GM13976 (cell line): ENCODE data around the gene GBX1.

ENCODE experiments used
- DNase-seq: peaks from one replicate; pipeline ENCODE4 v3.0.0; 2012; ENCODE audit warnings: low spot score
- in situ Hi-C: fragments of 300-500 bp; cut with MboI; formaldehyde crosslinking; loops from one replicate; pipeline ENCODE4 v1.12.0; 2022; ENCODE audit warnings: low sequenced_read_pairs, mixed read lengths, inconsistent platforms; ENCODE audit not compliant: unreplicated experiment
- TF ChIP-seq, protein P1 (sequence below): IDR thresholded peaks from 2 replicates; pipeline ENCODE4 v1.5.1; 2012; ENCODE audit warnings: borderline replicate concordance, mild to moderate bottlenecking; ENCODE audit not compliant: insufficient read depth; ENCODE audit errors: extremely low read depth, missing control alignments, control extremely low read depth

Gene GBX1

DNA sequence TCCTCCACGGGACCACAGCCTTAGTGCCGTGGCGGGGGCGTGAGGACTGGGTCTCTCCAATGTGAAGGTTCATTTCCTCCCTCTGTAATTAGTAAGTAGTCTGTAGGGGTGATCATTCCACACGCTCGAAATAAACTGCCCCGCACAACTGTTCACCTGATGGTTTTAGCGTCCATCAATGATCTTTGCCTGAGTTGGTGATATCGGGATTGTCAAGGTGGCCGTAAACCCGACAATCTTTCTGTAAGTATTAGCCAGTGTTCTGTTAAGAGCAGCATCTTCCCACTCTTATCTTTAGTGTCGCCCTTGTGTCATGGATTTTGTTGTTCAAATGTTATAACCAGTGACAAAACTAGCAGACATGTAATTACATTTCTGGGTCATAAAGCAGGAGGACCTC lies 63.5 kb downstream of the GBX1 start:
- in situ Hi-C loops = no loop called here
- TF ChIP-seq, protein P1, sequence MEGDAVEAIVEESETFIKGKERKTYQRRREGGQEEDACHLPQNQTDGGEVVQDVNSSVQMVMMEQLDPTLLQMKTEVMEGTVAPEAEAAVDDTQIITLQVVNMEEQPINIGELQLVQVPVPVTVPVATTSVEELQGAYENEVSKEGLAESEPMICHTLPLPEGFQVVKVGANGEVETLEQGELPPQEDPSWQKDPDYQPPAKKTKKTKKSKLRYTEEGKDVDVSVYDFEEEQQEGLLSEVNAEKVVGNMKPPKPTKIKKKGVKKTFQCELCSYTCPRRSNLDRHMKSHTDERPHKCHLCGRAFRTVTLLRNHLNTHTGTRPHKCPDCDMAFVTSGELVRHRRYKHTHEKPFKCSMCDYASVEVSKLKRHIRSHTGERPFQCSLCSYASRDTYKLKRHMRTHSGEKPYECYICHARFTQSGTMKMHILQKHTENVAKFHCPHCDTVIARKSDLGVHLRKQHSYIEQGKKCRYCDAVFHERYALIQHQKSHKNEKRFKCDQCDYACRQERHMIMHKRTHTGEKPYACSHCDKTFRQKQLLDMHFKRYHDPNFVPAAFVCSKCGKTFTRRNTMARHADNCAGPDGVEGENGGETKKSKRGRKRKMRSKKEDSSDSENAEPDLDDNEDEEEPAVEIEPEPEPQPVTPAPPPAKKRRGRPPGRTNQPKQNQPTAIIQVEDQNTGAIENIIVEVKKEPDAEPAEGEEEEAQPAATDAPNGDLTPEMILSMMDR = no peak
- DNase-seq = no peak

DNA sequence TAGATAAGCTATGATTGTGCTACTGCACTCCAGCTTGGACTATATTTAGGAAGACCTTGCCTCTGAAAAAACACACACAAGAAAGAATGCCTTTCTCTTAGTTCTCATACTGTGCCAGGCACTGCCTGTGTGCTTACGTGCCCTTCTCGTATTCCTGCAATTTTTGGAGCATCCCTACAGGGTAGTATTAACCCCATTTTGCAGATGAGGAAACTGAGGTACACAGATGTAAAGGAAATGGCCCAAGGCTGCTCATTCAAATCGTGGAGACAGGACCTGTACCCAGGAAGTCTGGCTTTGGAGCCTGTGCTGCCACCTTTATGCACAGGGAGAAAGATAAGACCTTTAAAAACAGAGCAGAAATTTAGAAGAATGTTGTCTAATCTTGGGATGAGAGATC lies 64.5 kb downstream of the GBX1 start:
- TF ChIP-seq, protein P1 = no peak
- no peak for DNase-seq
- in situ Hi-C loops = no loop called here

DNA sequence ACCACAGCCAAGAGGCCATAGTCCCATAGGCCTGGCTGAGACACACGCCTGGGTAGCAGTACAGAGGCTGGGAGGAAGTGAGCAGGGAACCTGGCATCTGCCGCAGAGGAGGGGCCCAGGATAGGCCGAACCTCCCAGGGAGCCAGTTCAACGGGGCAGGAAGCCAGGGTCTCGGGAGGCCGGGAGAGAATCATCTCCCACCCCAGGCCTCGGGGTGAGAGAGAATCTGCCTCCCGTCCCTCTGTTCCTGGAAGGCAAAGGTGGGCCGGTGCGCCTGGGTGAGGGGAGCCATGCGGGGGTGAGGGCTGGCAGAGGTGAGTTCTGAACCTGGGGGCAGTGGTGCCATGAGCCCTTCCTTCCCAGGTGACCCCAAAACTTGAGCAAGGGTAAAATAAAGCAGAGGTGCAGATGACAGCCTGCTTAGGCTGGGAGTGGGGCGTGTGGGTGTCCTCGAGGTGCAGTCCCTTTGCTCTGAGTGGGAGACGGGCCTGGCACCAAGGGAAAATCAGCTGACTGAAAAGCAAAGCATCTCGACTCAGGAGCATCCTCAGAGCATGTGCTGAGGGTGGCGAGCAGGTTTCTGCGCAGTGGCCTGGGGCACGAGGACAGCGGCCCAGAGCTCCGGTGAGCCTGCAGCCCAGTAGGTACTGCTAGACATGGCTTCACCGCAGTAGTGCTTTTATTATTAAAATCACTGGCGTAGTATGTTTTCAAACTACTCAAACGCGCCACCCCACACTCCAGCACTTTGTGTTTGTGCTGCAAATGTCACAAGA lies 65.7 kb downstream of the GBX1 start:
- in situ Hi-C loops = no loop called here
- TF ChIP-seq, protein P1 = no peak
- DNase-seq = no peak

DNA sequence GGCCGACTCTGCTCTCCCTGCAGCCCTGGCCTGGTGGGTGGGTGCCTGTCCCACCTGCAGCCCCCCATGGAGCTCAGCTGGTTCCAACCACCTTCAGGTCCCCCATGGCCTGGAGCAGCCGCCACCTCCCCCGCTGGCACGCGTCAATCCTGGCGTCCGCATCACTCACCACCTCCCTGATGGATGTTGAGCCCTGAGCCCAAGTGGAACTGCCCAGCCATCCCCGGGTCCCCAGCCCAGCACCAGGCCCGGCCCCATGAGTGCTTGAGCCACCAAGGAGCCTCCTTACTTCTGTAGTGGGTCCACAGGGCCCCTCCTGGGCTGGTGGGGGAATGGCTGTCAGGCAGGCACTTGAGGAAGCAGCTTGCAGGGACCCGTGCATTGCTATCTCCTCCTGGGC lies 66.6 kb downstream of the GBX1 start:
- in situ Hi-C loops = no loop called here
- TF ChIP-seq, protein P1 = no peak
- DNase-seq = no peak

DNA sequence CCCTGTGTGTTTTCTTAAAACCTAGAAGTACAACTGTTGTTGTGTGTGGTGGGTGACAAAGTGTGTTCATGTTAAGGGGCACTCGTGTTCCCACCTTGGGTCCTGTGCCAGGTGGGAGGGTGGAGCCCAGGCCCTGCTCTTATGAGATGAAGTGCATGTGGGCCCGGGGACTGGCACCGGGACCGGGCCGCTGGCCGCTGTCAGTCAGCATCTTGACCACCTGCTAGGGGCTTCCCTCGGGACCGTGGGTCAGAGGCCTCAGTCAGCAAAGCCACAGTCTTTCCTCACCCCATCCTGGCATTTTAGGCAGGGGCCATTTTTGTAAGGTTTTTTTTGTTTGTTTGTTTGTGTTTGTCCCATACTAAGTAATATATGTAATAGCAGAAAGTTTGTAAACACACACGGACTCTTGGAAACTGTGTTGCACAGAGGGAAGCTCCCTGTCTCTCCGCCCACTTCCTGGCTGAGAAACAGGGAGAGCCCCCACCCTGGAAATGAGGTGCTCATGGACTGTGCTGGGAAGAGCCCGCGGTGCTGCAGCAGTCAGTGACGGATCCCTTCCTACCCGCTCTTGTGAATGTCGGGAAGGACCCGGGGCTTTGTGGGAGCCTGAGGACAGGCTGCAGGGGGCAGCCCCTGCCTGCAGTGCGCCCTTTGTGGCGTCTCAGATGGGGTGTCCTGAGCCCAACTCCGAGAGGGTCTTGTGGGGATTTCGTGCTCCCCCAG lies 67.8 kb downstream of the GBX1 start:
- TF ChIP-seq, protein P1 = no peak
- in situ Hi-C loops = no loop called here
- no peak for DNase-seq
